ENCODE measurements around the gene AHR. TPM values are rescaled to one million over a fixed set of nuclear protein-coding genes. Genes with fewer than 3 reads are reported as not detected.
A peak's percentile ranks its signal among the peaks of the same experiment; 100 is the strongest.

AHR gene
- 2.4 and 3.2 TPM in 2 replicates for polyA plus RNA-seq
- polyA minus RNA-seq = 11.7 and 13.1 TPM in 2 replicates

DNA sequence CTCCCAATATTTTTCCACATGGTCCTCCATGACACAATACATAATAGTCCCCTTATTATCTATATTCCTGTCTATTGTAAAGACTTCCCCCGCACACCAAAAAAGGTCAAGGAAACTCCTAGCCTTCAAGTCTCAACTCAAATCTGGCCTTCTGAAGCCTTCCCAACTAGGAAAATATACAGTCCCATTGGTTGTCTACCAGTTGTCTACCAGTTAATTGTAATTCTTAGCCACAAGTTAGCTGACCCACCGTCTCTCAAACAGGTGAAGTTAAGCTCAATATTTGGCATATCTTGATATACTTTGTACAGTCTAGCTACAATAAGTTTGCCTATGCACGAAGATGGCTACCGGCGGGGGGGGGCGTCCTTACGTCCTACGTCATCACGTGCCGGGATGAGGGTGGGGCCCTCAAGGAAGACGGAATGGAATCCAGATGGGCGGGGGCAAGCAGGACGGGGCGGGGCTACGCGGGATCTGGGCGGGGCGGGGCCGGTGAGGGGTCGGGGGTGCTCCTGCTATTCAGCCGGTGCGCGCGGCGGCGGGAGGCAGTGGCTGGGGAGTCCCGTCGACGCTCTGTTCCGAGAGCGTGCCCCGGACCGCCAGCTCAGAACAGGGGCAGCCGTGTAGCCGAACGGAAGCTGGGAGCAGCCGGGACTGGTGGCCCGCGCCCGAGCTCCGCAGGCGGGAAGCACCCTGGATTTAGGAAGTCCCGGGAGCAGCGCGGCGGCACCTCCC lies at the start of gene AHR:
TSS of gene AHR (plus strand) at position 551 of the 738 bp plus-strand sequence. CDS start 613 bp downstream, outside the sequence.
- H3K9ac ChIP-seq (ENCODE audit: low read length) = peak within 1 kb of the TSS; percentile 60
- no peaks in the 10 kb centered on the region for H3K9me2 ChIP-seq (ENCODE audit: insufficient read depth, low read length)
- H3K4me2 ChIP-seq (ENCODE audit: low read length) = peak within 1 kb of the TSS; percentile 54
- TF ChIP-seq EZH2 (IDR thresholded peaks at IDR 0.05; ENCODE audit: borderline replicate concordance, insufficient read depth, low read length, poor library complexity, severe bottlenecking) (no peak), MXI1 (conservative IDR thresholded peaks at IDR 0.05; ENCODE audit: poor library complexity, severe bottlenecking) (no peak), SMC3 (conservative IDR thresholded peaks at IDR 0.05; ENCODE audit: poor library complexity) (no peak), TAF1 (IDR thresholded peaks at IDR 0.05; ENCODE audit: low read depth) (no peak), EP300 (conservative IDR thresholded peaks at IDR 0.05; ENCODE audit: poor library complexity, severe bottlenecking) (no peak), POLR2AphosphoS5 (IDR thresholded peaks at IDR 0.05) (peak; percentile 21)
- TF ChIP-seq, protein P1, sequence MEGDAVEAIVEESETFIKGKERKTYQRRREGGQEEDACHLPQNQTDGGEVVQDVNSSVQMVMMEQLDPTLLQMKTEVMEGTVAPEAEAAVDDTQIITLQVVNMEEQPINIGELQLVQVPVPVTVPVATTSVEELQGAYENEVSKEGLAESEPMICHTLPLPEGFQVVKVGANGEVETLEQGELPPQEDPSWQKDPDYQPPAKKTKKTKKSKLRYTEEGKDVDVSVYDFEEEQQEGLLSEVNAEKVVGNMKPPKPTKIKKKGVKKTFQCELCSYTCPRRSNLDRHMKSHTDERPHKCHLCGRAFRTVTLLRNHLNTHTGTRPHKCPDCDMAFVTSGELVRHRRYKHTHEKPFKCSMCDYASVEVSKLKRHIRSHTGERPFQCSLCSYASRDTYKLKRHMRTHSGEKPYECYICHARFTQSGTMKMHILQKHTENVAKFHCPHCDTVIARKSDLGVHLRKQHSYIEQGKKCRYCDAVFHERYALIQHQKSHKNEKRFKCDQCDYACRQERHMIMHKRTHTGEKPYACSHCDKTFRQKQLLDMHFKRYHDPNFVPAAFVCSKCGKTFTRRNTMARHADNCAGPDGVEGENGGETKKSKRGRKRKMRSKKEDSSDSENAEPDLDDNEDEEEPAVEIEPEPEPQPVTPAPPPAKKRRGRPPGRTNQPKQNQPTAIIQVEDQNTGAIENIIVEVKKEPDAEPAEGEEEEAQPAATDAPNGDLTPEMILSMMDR (IDR thresholded peaks at IDR 0.05; ENCODE audit: poor library complexity, severe bottlenecking) = no peak
- TF ChIP-seq, protein P2, sequence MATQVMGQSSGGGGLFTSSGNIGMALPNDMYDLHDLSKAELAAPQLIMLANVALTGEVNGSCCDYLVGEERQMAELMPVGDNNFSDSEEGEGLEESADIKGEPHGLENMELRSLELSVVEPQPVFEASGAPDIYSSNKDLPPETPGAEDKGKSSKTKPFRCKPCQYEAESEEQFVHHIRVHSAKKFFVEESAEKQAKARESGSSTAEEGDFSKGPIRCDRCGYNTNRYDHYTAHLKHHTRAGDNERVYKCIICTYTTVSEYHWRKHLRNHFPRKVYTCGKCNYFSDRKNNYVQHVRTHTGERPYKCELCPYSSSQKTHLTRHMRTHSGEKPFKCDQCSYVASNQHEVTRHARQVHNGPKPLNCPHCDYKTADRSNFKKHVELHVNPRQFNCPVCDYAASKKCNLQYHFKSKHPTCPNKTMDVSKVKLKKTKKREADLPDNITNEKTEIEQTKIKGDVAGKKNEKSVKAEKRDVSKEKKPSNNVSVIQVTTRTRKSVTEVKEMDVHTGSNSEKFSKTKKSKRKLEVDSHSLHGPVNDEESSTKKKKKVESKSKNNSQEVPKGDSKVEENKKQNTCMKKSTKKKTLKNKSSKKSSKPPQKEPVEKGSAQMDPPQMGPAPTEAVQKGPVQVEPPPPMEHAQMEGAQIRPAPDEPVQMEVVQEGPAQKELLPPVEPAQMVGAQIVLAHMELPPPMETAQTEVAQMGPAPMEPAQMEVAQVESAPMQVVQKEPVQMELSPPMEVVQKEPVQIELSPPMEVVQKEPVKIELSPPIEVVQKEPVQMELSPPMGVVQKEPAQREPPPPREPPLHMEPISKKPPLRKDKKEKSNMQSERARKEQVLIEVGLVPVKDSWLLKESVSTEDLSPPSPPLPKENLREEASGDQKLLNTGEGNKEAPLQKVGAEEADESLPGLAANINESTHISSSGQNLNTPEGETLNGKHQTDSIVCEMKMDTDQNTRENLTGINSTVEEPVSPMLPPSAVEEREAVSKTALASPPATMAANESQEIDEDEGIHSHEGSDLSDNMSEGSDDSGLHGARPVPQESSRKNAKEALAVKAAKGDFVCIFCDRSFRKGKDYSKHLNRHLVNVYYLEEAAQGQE (IDR thresholded peaks at IDR 0.05; ENCODE audit: borderline replicate concordance) = no peak
- no peaks in the 10 kb centered on the region for H3K36me3 ChIP-seq (ENCODE audit: insufficient read depth, low read length)
- H2AFZ ChIP-seq (ENCODE audit: low read depth, low read length) = peak within 1 kb of the TSS; percentile 30
- H3K27me3 ChIP-seq (ENCODE audit: insufficient read depth, low read depth, low read length) = peaks cover 28% of the 10 kb centered on the region
- H3K27ac ChIP-seq (ENCODE audit: low read length) = no peak within 1 kb of the TSS
- peak within 1 kb of the TSS; percentile 77 for H3K4me3 ChIP-seq (ENCODE audit: low read length)
- no peaks in the 10 kb centered on the region for H3K9me3 ChIP-seq (ENCODE audit: low read length)
- H3K79me2 ChIP-seq (replicated peaks; ENCODE audit: insufficient read depth, low read length) = no peaks in the 10 kb centered on the region
- no peaks in the 10 kb centered on the region for H4K20me1 ChIP-seq (ENCODE audit: insufficient read depth)
- no peaks in the 10 kb centered on the region for H3F3A ChIP-seq (ENCODE audit: insufficient read depth, low read length, poor library complexity, severe bottlenecking)

DNA sequence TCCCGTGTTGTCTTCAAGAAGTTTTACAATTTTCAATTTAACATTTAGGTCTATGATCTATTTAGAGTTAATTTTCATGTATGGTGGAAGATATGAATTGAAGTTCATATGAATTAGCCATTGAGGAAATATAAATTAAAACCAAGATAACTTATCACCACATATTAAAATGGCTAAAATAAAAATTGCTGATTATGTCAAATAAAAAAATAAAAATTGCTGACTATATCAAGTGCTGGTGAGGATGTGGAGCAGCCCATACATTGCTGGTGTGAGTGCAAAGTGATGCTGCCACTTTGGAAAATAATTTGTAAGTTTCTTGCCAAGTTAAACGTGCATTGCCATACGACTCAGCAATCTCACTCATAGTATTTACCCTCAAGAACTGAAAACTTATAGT lies 44.6 kb upstream of the AHR start:
- H3K9ac ChIP-seq (ENCODE audit: low read length) = no peak overlapping the region
- H3K9me2 ChIP-seq (ENCODE audit: insufficient read depth, low read length) = no peaks in the 10 kb centered on the region
- no peaks in the 10 kb centered on the region for H3K36me3 ChIP-seq (ENCODE audit: insufficient read depth, low read length)
- H2AFZ ChIP-seq (ENCODE audit: low read depth, low read length) = no peak overlapping the region
- H3F3A ChIP-seq (ENCODE audit: insufficient read depth, low read length, poor library complexity, severe bottlenecking) = no peaks in the 10 kb centered on the region
- H3K27me3 ChIP-seq (ENCODE audit: insufficient read depth, low read depth, low read length) = no peaks in the 10 kb centered on the region
- no peaks in the 10 kb centered on the region for H4K20me1 ChIP-seq (ENCODE audit: insufficient read depth)
- no peaks in the 10 kb centered on the region for H3K9me3 ChIP-seq (ENCODE audit: low read length)
- H3K4me2 ChIP-seq (ENCODE audit: low read length) = no peak overlapping the region
- TF ChIP-seq EZH2 (IDR thresholded peaks at IDR 0.05; ENCODE audit: borderline replicate concordance, insufficient read depth, low read length, poor library complexity, severe bottlenecking) (no peak), EP300 (conservative IDR thresholded peaks at IDR 0.05; ENCODE audit: poor library complexity, severe bottlenecking) (no peak), RAD21 (conservative IDR thresholded peaks at IDR 0.05) (no peak), POLR2AphosphoS5 (IDR thresholded peaks at IDR 0.05) (no peak), MXI1 (conservative IDR thresholded peaks at IDR 0.05; ENCODE audit: poor library complexity, severe bottlenecking) (no peak)
- no peak overlapping the region for H3K27ac ChIP-seq (ENCODE audit: low read length)
- H3K4me3 ChIP-seq (ENCODE audit: low read length) = no peak overlapping the region
- H3K79me2 ChIP-seq (replicated peaks; ENCODE audit: insufficient read depth, low read length) = no peaks in the 10 kb centered on the region

All from neural cell (in vitro differentiated cells).